ENCODE measurements around the gene IRF2. TPM values are rescaled to one million over a fixed set of nuclear protein-coding genes. Genes with fewer than 3 reads are reported as not detected.
"Not testable (repeated sequence)": the region's sequence is repeated elsewhere in the genome, so short reads cannot be mapped to it uniquely, and the experiment has no call there.

IRF2 gene
- total RNA-seq, 3 donors from 2014 or later: 39.3 to 59.8 (median 53.5) TPM

GRCh38 chr4:184384810-184385557, 89.4 kb downstream of the IRF2 start:
- Histone ChIP-seq H3K4me1 (ENCODE audit: low read depth) (peaks cover 44% of the 10 kb centered on the region), H3K9me3 (no peaks in the 10 kb centered on the region), H3K4me3 (no peak overlapping the region), H3K36me3 (ENCODE audit: low read depth) (no peaks in the 10 kb centered on the region)
- ATAC-seq (no peak), DNase-seq (no peak)
- no peak for TF ChIP-seq CTCF (IDR thresholded peaks at IDR 0.05)
- intact Hi-C loops (cut with DNase I, micrococcal nuclease): no loop called here

GRCh38 chr4:184384056-184384809, 90.1 kb downstream of the IRF2 start:
- ATAC-seq (peak; percentile 13), DNase-seq (peak; percentile 57 to 63 (median 59))
- intact Hi-C loops (cut with DNase I, micrococcal nuclease): no loop called here
- TF ChIP-seq CTCF (IDR thresholded peaks at IDR 0.05): no peak
- no peaks in the 10 kb centered on the region for H3K36me3 ChIP-seq (ENCODE audit: low read depth)
- no peak overlapping the region for H3K4me3 ChIP-seq
- H3K9me3 ChIP-seq: no peaks in the 10 kb centered on the region
- peaks cover 44% of the 10 kb centered on the region for H3K4me1 ChIP-seq (ENCODE audit: low read depth)

- Histone ChIP-seq H3K36me3 (ENCODE audit: low read depth) (no peaks in the 10 kb centered on the region), H3K4me1 (ENCODE audit: low read depth) (peaks cover 44% of the 10 kb centered on the region), H3K9me3 (no peaks in the 10 kb centered on the region), H3K4me3 (no peak overlapping the region)
- intact Hi-C loops (cut with DNase I, micrococcal nuclease): no loop called here
- peak; percentile 14 for ATAC-seq
- no peak for DNase-seq
- TF ChIP-seq CTCF (IDR thresholded peaks at IDR 0.05): no peak
These were observed 90.8 kb downstream of the IRF2 start for GRCh38 chr4:184383497-184384055.

- ATAC-seq (peak; percentile 11), DNase-seq (peak in 1 of 3 donors; percentile 51)
- Histone ChIP-seq H3K4me1 (ENCODE audit: low read depth) (peaks cover 44% of the 10 kb centered on the region), H3K36me3 (ENCODE audit: low read depth) (no peaks in the 10 kb centered on the region), H3K9me3 (no peaks in the 10 kb centered on the region), H3K4me3 (no peak overlapping the region)
- intact Hi-C loops (cut with DNase I, micrococcal nuclease): no loop called here
- no peak for TF ChIP-seq CTCF (IDR thresholded peaks at IDR 0.05)
These were observed 92.0 kb downstream of the IRF2 start for GRCh38 chr4:184382189-184382846.

GRCh38 chr4:184380707-184381106, 93.6 kb downstream of the IRF2 start:
- TF ChIP-seq CTCF (IDR thresholded peaks at IDR 0.05): no peak
- intact Hi-C loops (cut with DNase I, micrococcal nuclease): no loop called here
- Histone ChIP-seq H3K9me3 (no peaks in the 10 kb centered on the region), H3K4me3 (no peak overlapping the region), H3K4me1 (ENCODE audit: low read depth) (peaks cover 39% of the 10 kb centered on the region), H3K36me3 (ENCODE audit: low read depth) (no peaks in the 10 kb centered on the region)
- DNase-seq (no peak), ATAC-seq (no peak)

GRCh38 chr4:184380214-184380613, 94.1 kb downstream of the IRF2 start:
- DNase-seq; H3K4me3 ChIP-seq; H3K9me3 ChIP-seq; ATAC-seq; intact Hi-C loops (cut with DNase I, micrococcal nuclease); H3K36me3 ChIP-seq (ENCODE audit: low read depth): not testable (repeated sequence)
- H3K4me1 ChIP-seq (ENCODE audit: low read depth): peaks cover 34% of the 10 kb centered on the region
